SK-N-SH treated with all-trans-retinoic acid at 6 μM for 48 hours (cell line): ENCODE measurements around the gene PPP1R36.
A peak's percentile ranks its signal among the peaks of the same experiment; 100 is the strongest.
"Not testable (repeated sequence)": the region's sequence is repeated elsewhere in the genome, so short reads cannot be mapped to it uniquely, and the experiment has no call there.

Experiments
- ATAC-seq: fragments of 200-7000 bp; cut with Tn5 transposase; 3 replicates; pipeline ENCODE4 v1.9.1; 2020; ENCODE audit warnings: mild to moderate bottlenecking, moderate library complexity
- CREB5 ChIP-seq: fragments of 250-450 bp; sonication (Bioruptor Pico); IDR thresholded peaks from 2 replicates; pipeline ENCODE4 v1.5.1; 2020; ENCODE audit warnings: low read depth, mild to moderate bottlenecking, moderate library complexity
- CSDC2 ChIP-seq: fragments of 250-450 bp; sonication (Bioruptor Pico); IDR thresholded peaks from 2 replicates; pipeline ENCODE4 v1.5.0; 2020; ENCODE audit warnings: mild to moderate bottlenecking, moderate library complexity
- CSRNP3 ChIP-seq: fragments of 250-450 bp; sonication (Bioruptor Pico); IDR thresholded peaks from 2 replicates; pipeline ENCODE4 v1.5.1; 2021; ENCODE audit warnings: mild to moderate bottlenecking, moderate library complexity
- ESRRG ChIP-seq: fragments of 250-450 bp; sonication (Bioruptor Pico); IDR thresholded peaks from 2 replicates; pipeline ENCODE4 v1.6.1; 2021; ENCODE audit warnings: mild to moderate bottlenecking
- GLIS3 ChIP-seq: fragments of 250-450 bp; sonication (Bioruptor Pico); IDR thresholded peaks from 2 replicates; pipeline ENCODE4 v1.5.0; 2020; ENCODE audit warnings: mild to moderate bottlenecking, moderate library complexity
- ISL1 ChIP-seq: fragments of 250-450 bp; sonication (Bioruptor Pico); IDR thresholded peaks from 2 replicates; pipeline ENCODE4 v2.1.2; 2022; ENCODE audit warnings: mild to moderate bottlenecking, moderate library complexity
- POU6F1 ChIP-seq: fragments of 250-450 bp; sonication (Bioruptor Pico); IDR thresholded peaks from 2 replicates; pipeline ENCODE4 v1.8.0; 2021; ENCODE audit warnings: low read depth, mild to moderate bottlenecking, moderate library complexity, borderline replicate concordance
- PPARA ChIP-seq: fragments of 250-450 bp; sonication (Bioruptor Pico); IDR thresholded peaks from 2 replicates; pipeline ENCODE4 v1.5.0; 2020; ENCODE audit warnings: mild to moderate bottlenecking, borderline replicate concordance
- SNAI2 ChIP-seq: fragments of 250-450 bp; sonication (Bioruptor Pico); IDR thresholded peaks from 2 replicates; pipeline ENCODE4 v1.5.0; 2020; ENCODE audit warnings: mild to moderate bottlenecking, moderate library complexity
- ZC3H10 ChIP-seq: fragments of 250-450 bp; sonication (Bioruptor Pico); IDR thresholded peaks from 2 replicates; pipeline ENCODE4 v1.5.1; 2021; ENCODE audit warnings: mild to moderate bottlenecking, moderate library complexity
- ZFP3 ChIP-seq: fragments of 250-450 bp; sonication (Bioruptor Pico); IDR thresholded peaks from 2 replicates; pipeline ENCODE4 v1.5.0; 2020; ENCODE audit warnings: mild to moderate bottlenecking, moderate library complexity
- ZFP30 ChIP-seq: fragments of 450-650 bp; formaldehyde crosslinking; IDR thresholded peaks from 2 replicates; pipeline ENCODE4 v1.5.0; 2022; ENCODE audit warnings: mild to moderate bottlenecking, moderate library complexity
- ZNF565 ChIP-seq: fragments of 450-650 bp; formaldehyde crosslinking; conservative IDR thresholded peaks from 2 replicates; pipeline ENCODE4 v1.5.0; 2020; ENCODE audit warnings: low read depth, mild to moderate bottlenecking, moderate library complexity
- ZNF70 ChIP-seq: fragments of 450-650 bp; formaldehyde crosslinking; IDR thresholded peaks from 2 replicates; pipeline ENCODE4 v1.5.0; 2020; ENCODE audit warnings: mild to moderate bottlenecking, moderate library complexity
- TF ChIP-seq, protein P1 (sequence below): fragments of 250-450 bp; sonication (Bioruptor Pico); IDR thresholded peaks from 2 replicates; pipeline ENCODE4 v1.8.0; 2020; ENCODE audit warnings: mild to moderate bottlenecking, moderate library complexity, borderline replicate concordance
- TF ChIP-seq, protein P2 (sequence below): fragments of 250-450 bp; sonication (Bioruptor Pico); IDR thresholded peaks from 2 replicates; pipeline ENCODE4 v1.5.0; 2020; ENCODE audit warnings: mild to moderate bottlenecking, moderate library complexity

PPP1R36 gene

GRCh38 chr14:64569138-64569631 lies 19.4 kb downstream of the PPP1R36 start:
- ATAC-seq: peak; percentile 62
- TF ChIP-seq ZC3H10 (CRISPR knock-in tag) (no peak), ZFP3 (CRISPR knock-in tag) (no peak), SNAI2 (CRISPR knock-in tag) (no peak), ESRRG (CRISPR knock-in tag) (no peak), GLIS3 (no peak), CSRNP3 (no peak), ZNF70 (CRISPR knock-in tag) (no peak), POU6F1 (CRISPR knock-in tag) (no peak), PPARA (CRISPR knock-in tag) (no peak), CREB5 (CRISPR knock-in tag) (no peak), ISL1 (CRISPR knock-in tag) (no peak), ZFP30 (CRISPR knock-in tag) (no peak), CSDC2 (no peak)
- TF ChIP-seq, protein P1, sequence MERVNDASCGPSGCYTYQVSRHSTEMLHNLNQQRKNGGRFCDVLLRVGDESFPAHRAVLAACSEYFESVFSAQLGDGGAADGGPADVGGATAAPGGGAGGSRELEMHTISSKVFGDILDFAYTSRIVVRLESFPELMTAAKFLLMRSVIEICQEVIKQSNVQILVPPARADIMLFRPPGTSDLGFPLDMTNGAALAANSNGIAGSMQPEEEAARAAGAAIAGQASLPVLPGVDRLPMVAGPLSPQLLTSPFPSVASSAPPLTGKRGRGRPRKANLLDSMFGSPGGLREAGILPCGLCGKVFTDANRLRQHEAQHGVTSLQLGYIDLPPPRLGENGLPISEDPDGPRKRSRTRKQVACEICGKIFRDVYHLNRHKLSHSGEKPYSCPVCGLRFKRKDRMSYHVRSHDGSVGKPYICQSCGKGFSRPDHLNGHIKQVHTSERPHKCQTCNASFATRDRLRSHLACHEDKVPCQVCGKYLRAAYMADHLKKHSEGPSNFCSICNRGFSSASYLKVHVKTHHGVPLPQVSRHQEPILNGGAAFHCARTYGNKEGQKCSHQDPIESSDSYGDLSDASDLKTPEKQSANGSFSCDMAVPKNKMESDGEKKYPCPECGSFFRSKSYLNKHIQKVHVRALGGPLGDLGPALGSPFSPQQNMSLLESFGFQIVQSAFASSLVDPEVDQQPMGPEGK (CRISPR knock-in tag): no peak
- TF ChIP-seq, protein P2, sequence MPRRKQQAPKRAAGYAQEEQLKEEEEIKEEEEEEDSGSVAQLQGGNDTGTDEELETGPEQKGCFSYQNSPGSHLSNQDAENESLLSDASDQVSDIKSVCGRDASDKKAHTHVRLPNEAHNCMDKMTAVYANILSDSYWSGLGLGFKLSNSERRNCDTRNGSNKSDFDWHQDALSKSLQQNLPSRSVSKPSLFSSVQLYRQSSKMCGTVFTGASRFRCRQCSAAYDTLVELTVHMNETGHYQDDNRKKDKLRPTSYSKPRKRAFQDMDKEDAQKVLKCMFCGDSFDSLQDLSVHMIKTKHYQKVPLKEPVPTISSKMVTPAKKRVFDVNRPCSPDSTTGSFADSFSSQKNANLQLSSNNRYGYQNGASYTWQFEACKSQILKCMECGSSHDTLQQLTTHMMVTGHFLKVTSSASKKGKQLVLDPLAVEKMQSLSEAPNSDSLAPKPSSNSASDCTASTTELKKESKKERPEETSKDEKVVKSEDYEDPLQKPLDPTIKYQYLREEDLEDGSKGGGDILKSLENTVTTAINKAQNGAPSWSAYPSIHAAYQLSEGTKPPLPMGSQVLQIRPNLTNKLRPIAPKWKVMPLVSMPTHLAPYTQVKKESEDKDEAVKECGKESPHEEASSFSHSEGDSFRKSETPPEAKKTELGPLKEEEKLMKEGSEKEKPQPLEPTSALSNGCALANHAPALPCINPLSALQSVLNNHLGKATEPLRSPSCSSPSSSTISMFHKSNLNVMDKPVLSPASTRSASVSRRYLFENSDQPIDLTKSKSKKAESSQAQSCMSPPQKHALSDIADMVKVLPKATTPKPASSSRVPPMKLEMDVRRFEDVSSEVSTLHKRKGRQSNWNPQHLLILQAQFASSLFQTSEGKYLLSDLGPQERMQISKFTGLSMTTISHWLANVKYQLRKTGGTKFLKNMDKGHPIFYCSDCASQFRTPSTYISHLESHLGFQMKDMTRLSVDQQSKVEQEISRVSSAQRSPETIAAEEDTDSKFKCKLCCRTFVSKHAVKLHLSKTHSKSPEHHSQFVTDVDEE (CRISPR knock-in tag): no peak

DNA sequence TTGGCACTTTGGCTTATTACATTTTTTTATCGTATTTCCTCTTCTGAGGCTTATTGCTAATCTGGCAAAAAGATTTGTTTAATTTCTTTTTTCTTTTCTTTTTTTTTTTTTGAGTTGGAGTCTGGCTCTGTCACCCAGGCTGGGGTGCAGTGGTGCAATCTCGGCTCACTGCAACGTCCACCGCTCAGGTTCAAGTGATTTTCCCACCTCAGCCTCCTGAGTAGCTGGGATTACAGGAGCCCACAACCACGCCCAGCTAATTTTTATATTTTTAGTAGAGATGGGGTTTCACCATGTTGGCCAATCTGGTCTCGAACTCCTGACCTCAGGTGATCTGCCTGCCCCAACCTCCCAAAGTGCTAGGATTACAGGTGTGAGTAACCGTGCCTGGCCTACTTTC lies 19.9 kb downstream of the PPP1R36 start:
- ATAC-seq: not testable (repeated sequence)

GRCh38 chr14:64572386-64573104 lies 22.8 kb downstream of the PPP1R36 start:
- TF ChIP-seq ESRRG (CRISPR knock-in tag) (no peak), ISL1 (CRISPR knock-in tag) (no peak), ZNF565 (CRISPR knock-in tag) (no peak), CSDC2 (no peak), ZNF70 (CRISPR knock-in tag) (no peak), ZFP3 (CRISPR knock-in tag) (no peak), CSRNP3 (no peak)
- TF ChIP-seq, protein P2 (CRISPR knock-in tag): no peak
- TF ChIP-seq, protein P1 (CRISPR knock-in tag): no peak
- ATAC-seq: no peak
